ENCODE data around the gene SPON1. TPM values are rescaled to one million over a fixed set of nuclear protein-coding genes. Genes with fewer than 3 reads are reported as not detected.

The SPON1 gene
- total RNA-seq, 3 donors from 2014 or later, result 0.82 to 1.1 (median 0.87) TPM

DNA sequence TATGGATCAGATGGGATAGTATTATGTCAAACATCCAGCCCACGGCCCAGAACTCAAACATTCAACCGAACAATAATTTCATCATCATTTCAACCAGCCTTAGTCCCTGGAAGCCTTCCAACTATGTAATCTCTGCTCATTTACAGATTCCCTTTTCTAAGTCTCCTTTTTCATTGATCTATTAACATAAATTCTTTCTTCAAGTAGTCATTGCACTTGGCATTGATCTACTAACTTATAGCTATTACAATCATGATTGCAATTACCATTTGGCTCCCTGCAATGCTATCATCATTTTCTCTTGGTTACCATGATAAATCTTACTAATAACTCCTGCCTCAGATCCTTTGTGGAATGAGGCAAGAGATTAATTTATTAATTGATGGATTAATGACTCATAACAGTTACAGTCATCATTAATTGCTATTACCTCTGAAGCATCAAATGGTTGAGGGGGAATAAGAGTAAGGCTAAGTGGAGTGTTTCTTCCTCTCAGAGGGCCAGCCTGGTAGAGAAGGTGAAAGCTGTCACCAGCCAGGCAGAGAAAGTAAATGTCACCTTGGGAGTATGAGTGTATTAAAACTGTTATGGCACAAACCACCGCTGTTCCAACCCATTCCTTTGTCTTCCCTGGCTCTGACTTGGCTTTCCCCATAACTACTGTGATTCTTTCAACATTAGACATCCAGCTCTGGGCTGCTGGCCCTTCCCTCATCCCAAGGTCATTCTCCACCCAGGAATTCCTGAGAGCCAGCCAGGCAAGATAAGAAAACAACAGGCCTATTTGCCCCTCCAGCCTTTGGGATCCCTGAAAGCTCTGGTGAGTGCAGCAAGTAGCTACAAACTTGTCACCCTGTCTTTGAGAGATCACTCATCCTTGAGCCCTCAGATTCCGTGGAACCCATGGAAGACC is 221.8 kb downstream of the SPON1 start:
- peaks cover 7% of the 10 kb centered on the region for H3K36me3 Mint-ChIP-seq (ENCODE audit: insufficient read depth)
- H3K4me1 Mint-ChIP-seq (ENCODE audit: low read depth), result no peaks in the 10 kb centered on the region
- ATAC-seq, result no peak
- H3K27me3 Mint-ChIP-seq (ENCODE audit: low read depth), result no peaks in the 10 kb centered on the region
- DNase-seq, result no peak
- H3K9me3 Mint-ChIP-seq, result no peaks in the 10 kb centered on the region
- no peak overlapping the region for H3K4me3 Mint-ChIP-seq

GRCh38 chr11:14185461-14185860 is 222.9 kb downstream of the SPON1 start:
- Mint-ChIP-seq H3K27me3 (ENCODE audit: low read depth) (no peaks in the 10 kb centered on the region), H3K9me3 (no peaks in the 10 kb centered on the region), H3K36me3 (ENCODE audit: insufficient read depth) (peaks cover 7% of the 10 kb centered on the region), H3K4me1 (ENCODE audit: low read depth) (no peaks in the 10 kb centered on the region), H3K4me3 (no peak overlapping the region)
- ATAC-seq (no peak), DNase-seq (no peak)

GRCh38 chr11:14186046-14186775 is 223.7 kb downstream of the SPON1 start:
- ATAC-seq (no peak), DNase-seq (no peak)
- Mint-ChIP-seq H3K36me3 (ENCODE audit: insufficient read depth) (peaks cover 7% of the 10 kb centered on the region), H3K4me3 (no peak overlapping the region), H3K4me1 (ENCODE audit: low read depth) (no peaks in the 10 kb centered on the region), H3K27me3 (ENCODE audit: low read depth) (no peaks in the 10 kb centered on the region), H3K9me3 (no peaks in the 10 kb centered on the region)

GRCh38 chr11:14189874-14190273 is 227.4 kb downstream of the SPON1 start:
- no peak overlapping the region for H3K4me3 Mint-ChIP-seq
- DNase-seq, result no peak
- H3K27me3 Mint-ChIP-seq (ENCODE audit: low read depth), result no peaks in the 10 kb centered on the region
- H3K9me3 Mint-ChIP-seq, result no peaks in the 10 kb centered on the region
- no peaks in the 10 kb centered on the region for H3K4me1 Mint-ChIP-seq (ENCODE audit: low read depth)
- H3K36me3 Mint-ChIP-seq (ENCODE audit: insufficient read depth), result peaks cover 6% of the 10 kb centered on the region
- ATAC-seq, result no peak

DNA sequence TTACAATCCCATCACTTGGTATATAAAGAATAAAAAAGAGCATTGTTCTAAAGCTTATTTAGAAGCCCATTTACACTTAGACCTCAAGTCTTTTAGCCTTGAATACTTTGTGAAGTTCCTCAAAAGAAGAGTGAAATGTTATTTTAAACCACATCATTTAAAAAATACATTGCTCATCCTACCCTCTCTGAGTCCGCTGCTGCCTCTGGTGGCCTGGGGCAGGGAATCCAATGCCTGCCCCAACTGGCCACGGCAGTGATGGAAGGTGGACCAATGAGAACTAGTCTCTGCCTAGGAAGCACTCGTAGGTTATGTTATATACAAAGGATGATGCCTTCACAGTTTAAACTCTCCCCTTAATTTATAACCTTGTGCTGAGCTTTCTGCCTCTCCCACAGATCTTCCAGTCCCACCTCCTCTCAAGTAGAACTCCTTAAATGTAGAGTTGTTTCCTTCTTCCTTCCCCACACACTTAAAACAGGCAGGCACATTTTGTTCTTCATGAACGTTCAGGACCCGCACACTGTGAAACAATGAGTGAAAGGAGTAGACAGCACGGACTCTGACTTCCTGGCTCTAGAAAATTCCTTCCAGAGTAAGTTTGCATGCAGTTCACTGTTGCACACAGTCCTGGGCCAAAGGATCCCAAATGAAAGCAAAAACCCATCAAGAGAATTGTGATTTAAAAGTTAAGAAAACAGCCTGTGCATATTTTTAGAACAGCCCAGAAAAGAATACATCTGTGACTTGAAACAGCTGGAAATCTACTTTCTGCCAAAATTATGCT is 228.7 kb downstream of the SPON1 start:
- Mint-ChIP-seq H3K4me1 (ENCODE audit: low read depth) (no peaks in the 10 kb centered on the region), H3K9me3 (no peaks in the 10 kb centered on the region), H3K36me3 (ENCODE audit: insufficient read depth) (peaks cover 2% of the 10 kb centered on the region), H3K4me3 (no peak overlapping the region), H3K27me3 (ENCODE audit: low read depth) (no peaks in the 10 kb centered on the region)
- DNase-seq (no peak), ATAC-seq (no peak)

GRCh38 chr11:14193644-14194043 is 231.1 kb downstream of the SPON1 start:
- Mint-ChIP-seq H3K36me3 (ENCODE audit: insufficient read depth) (no peaks in the 10 kb centered on the region), H3K9me3 (no peaks in the 10 kb centered on the region), H3K4me1 (ENCODE audit: low read depth) (no peaks in the 10 kb centered on the region), H3K27me3 (ENCODE audit: low read depth) (no peaks in the 10 kb centered on the region), H3K4me3 (no peak overlapping the region)
- no peak for ATAC-seq
- no peak for DNase-seq

- H3K4me3 Mint-ChIP-seq, result peak overlapping the region; percentile 14
- no peaks in the 10 kb centered on the region for H3K9me3 Mint-ChIP-seq
- ATAC-seq (no peak), DNase-seq (no peak)
- peaks cover 3% of the 10 kb centered on the region for H3K36me3 Mint-ChIP-seq (ENCODE audit: insufficient read depth)
- H3K4me1 Mint-ChIP-seq (ENCODE audit: low read depth), result peaks cover 11% of the 10 kb centered on the region
- no peaks in the 10 kb centered on the region for H3K27me3 Mint-ChIP-seq (ENCODE audit: low read depth)
Measured at GRCh38 chr11:14202251-14203196, 240.0 kb downstream of the SPON1 start.

GRCh38 chr11:14203321-14203720 is 240.8 kb downstream of the SPON1 start:
- H3K4me3 Mint-ChIP-seq, result no peak overlapping the region
- no peak for DNase-seq
- peaks cover 11% of the 10 kb centered on the region for H3K4me1 Mint-ChIP-seq (ENCODE audit: low read depth)
- peaks cover 3% of the 10 kb centered on the region for H3K36me3 Mint-ChIP-seq (ENCODE audit: insufficient read depth)
- H3K27me3 Mint-ChIP-seq (ENCODE audit: low read depth), result no peaks in the 10 kb centered on the region
- H3K9me3 Mint-ChIP-seq, result no peaks in the 10 kb centered on the region
- ATAC-seq, result no peak

DNA sequence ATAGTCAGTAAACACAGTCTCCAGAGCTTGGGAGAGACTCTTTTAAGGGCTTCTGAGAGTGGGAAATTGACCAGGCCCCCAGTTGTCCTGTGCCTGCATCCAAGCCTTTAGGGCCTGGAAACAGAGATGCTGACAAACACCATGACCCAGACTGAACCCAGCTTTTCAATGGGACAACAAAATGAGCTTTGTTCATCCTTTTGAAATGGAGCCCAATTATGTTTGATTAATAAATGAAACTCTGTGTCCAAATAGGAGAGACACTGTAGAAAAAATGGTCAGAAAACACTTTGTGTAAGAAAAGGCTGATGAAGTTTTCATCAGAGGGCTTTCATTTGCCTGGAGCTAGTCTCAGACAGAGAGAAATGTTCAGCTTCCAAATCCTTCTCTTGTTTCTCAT is 250.5 kb downstream of the SPON1 start:
- Mint-ChIP-seq H3K27me3 (ENCODE audit: low read depth) (no peaks in the 10 kb centered on the region), H3K4me1 (ENCODE audit: low read depth) (no peaks in the 10 kb centered on the region), H3K4me3 (no peak overlapping the region), H3K9me3 (no peaks in the 10 kb centered on the region), H3K36me3 (ENCODE audit: insufficient read depth) (no peaks in the 10 kb centered on the region)
- no peak for DNase-seq
- ATAC-seq, result no peak

GRCh38 chr11:14218728-14219127 is 256.2 kb downstream of the SPON1 start:
- peaks cover 4% of the 10 kb centered on the region for H3K27me3 Mint-ChIP-seq (ENCODE audit: low read depth)
- no peaks in the 10 kb centered on the region for H3K36me3 Mint-ChIP-seq (ENCODE audit: insufficient read depth)
- no peak overlapping the region for H3K4me3 Mint-ChIP-seq
- H3K4me1 Mint-ChIP-seq (ENCODE audit: low read depth), result no peaks in the 10 kb centered on the region
- H3K9me3 Mint-ChIP-seq, result no peaks in the 10 kb centered on the region
- DNase-seq (no peak), ATAC-seq (no peak)

GRCh38 chr11:14223636-14224288 is 261.2 kb downstream of the SPON1 start:
- no peak for DNase-seq
- H3K9me3 Mint-ChIP-seq, result peaks cover 3% of the 10 kb centered on the region
- peaks cover 4% of the 10 kb centered on the region for H3K27me3 Mint-ChIP-seq (ENCODE audit: low read depth)
- ATAC-seq, result no peak
- no peaks in the 10 kb centered on the region for H3K36me3 Mint-ChIP-seq (ENCODE audit: insufficient read depth)
- H3K4me1 Mint-ChIP-seq (ENCODE audit: low read depth), result peaks cover 3% of the 10 kb centered on the region
- no peak overlapping the region for H3K4me3 Mint-ChIP-seq

DNA sequence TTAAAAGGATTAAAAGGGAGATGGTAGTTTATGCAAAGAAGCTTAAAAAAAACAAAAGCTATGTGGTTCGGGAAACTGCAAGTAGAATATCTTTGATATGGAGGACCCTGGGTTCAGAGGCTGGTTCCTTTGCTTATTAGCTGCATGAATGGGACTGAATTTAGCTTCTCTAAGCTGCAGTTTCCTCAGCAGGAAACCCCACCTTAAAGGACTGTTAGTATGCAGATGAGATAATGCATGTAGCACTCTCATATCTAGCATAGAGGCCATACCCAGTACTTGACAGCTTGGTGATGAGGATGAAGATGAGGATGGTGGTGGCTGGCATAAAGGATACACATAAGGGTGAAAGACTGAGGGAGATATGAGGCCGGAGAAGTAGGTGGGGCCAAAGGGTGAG is 261.9 kb downstream of the SPON1 start:
- Mint-ChIP-seq H3K36me3 (ENCODE audit: insufficient read depth) (no peaks in the 10 kb centered on the region), H3K4me3 (no peak overlapping the region), H3K9me3 (peaks cover 3% of the 10 kb centered on the region), H3K27me3 (ENCODE audit: low read depth) (no peaks in the 10 kb centered on the region), H3K4me1 (ENCODE audit: low read depth) (peaks cover 3% of the 10 kb centered on the region)
- no peak for ATAC-seq
- no peak for DNase-seq

GRCh38 chr11:14225666-14226065 is 263.1 kb downstream of the SPON1 start:
- Mint-ChIP-seq H3K27me3 (ENCODE audit: low read depth) (no peaks in the 10 kb centered on the region), H3K4me3 (no peak overlapping the region), H3K4me1 (ENCODE audit: low read depth) (peaks cover 3% of the 10 kb centered on the region), H3K9me3 (peaks cover 3% of the 10 kb centered on the region), H3K36me3 (ENCODE audit: insufficient read depth) (no peaks in the 10 kb centered on the region)
- DNase-seq (no peak), ATAC-seq (no peak)
